Measurements from ENCODE around the gene SDHC.

- TF ChIP-seq ZNF8 (CRISPR knock-in tag; IDR thresholded peaks at IDR 0.05) (no peak), RARB (CRISPR knock-in tag; IDR thresholded peaks at IDR 0.05) (no peak), CREB5 (CRISPR knock-in tag; IDR thresholded peaks at IDR 0.05; ENCODE audit: low read depth) (no peak), PATZ1 (CRISPR knock-in tag; IDR thresholded peaks at IDR 0.05; ENCODE audit: borderline replicate concordance) (no peak), CSDC2 (CRISPR knock-in tag; IDR thresholded peaks at IDR 0.05) (no peak), ZFP30 (CRISPR knock-in tag; IDR thresholded peaks at IDR 0.05) (no peak), TCF4 (CRISPR knock-in tag; IDR thresholded peaks at IDR 0.05; ENCODE audit: borderline replicate concordance) (no peak), TSHZ2 (CRISPR knock-in tag; IDR thresholded peaks at IDR 0.05) (no peak), ARNTL (CRISPR knock-in tag; IDR thresholded peaks at IDR 0.05; ENCODE audit: borderline replicate concordance, low read depth) (no peak), BACH2 (CRISPR knock-in tag; IDR thresholded peaks at IDR 0.05; ENCODE audit: borderline replicate concordance) (no peak)
Measured at GRCh38 chr1:161408429-161409052, 94.4 kb downstream of the SDHC start.

Data from SK-N-SH treated with all-trans-retinoic acid at 6 μM for 48 hours (cell line).